Stimulated activated CD4-positive, alpha-beta T cell treated with anti-CD3 and anti-CD28 coated beads, TNF-alpha, amount 100 ng/mL, for 4 hours (primary cell): ENCODE results near the gene ST3GAL3.

ENCODE experiments used
- DNase-seq, 3 experiments: peaks; one replicate each; pipeline ENCODE4 v3.0.0-alpha.2; 2020; ENCODE audit warnings: low read depth in 3 of 3

Gene ST3GAL3

GRCh38 chr1:43877101-43877500 lies 169.8 kb downstream of the ST3GAL3 start:
- no peak for DNase-seq

- DNase-seq: no peak
These were observed 171.1 kb downstream of the ST3GAL3 start for GRCh38 chr1:43878440-43878839.

GRCh38 chr1:43878854-43879253 lies 171.5 kb downstream of the ST3GAL3 start:
- DNase-seq: no peak

GRCh38 chr1:43879414-43879813 lies 172.1 kb downstream of the ST3GAL3 start:
- DNase-seq: no peak

GRCh38 chr1:43879996-43880395 lies 172.7 kb downstream of the ST3GAL3 start:
- no peak for DNase-seq

GRCh38 chr1:43880604-43881003 lies 173.3 kb downstream of the ST3GAL3 start:
- no peak for DNase-seq

GRCh38 chr1:43881415-43881814 lies 174.1 kb downstream of the ST3GAL3 start:
- no peak for DNase-seq

GRCh38 chr1:43882763-43883162 lies 175.4 kb downstream of the ST3GAL3 start:
- DNase-seq: no peak

- DNase-seq: no peak
These were observed 176.0 kb downstream of the ST3GAL3 start for GRCh38 chr1:43883321-43883720.

GRCh38 chr1:43885279-43885801 lies 178.0 kb downstream of the ST3GAL3 start:
- no peak for DNase-seq

- DNase-seq: no peak
These were observed 180.4 kb downstream of the ST3GAL3 start for GRCh38 chr1:43887748-43888147.

- DNase-seq: no peak
These were observed 183.5 kb downstream of the ST3GAL3 start for GRCh38 chr1:43890815-43891214.

- DNase-seq: no peak
These were observed 185.7 kb downstream of the ST3GAL3 start for GRCh38 chr1:43893006-43893405.

- no peak for DNase-seq
These were observed 191.6 kb downstream of the ST3GAL3 start for GRCh38 chr1:43898981-43899380.

- DNase-seq: no peak
These were observed 193.1 kb downstream of the ST3GAL3 start for GRCh38 chr1:43900386-43900785.

- no peak for DNase-seq
These were observed 194.0 kb downstream of the ST3GAL3 start for GRCh38 chr1:43901196-43901961.

GRCh38 chr1:43902058-43902831 lies 194.9 kb downstream of the ST3GAL3 start:
- no peak for DNase-seq

- DNase-seq: no peak
These were observed 197.6 kb downstream of the ST3GAL3 start for GRCh38 chr1:43904660-43905551.

GRCh38 chr1:43908226-43908625 lies 200.9 kb downstream of the ST3GAL3 start:
- DNase-seq: no peak

- no peak for DNase-seq
These were observed 201.5 kb downstream of the ST3GAL3 start for GRCh38 chr1:43908858-43909257.

GRCh38 chr1:43910343-43910742 lies 203.0 kb downstream of the ST3GAL3 start:
- no peak for DNase-seq

GRCh38 chr1:43912607-43913006 lies 205.3 kb downstream of the ST3GAL3 start:
- no peak for DNase-seq
